H1 (cell line): ENCODE results near the gene KRT4. TPM values are rescaled to one million over a fixed set of nuclear protein-coding genes. Genes with fewer than 3 reads are reported as not detected.
A peak's percentile ranks its signal among the peaks of the same experiment; 100 is the strongest.

ENCODE experiments used
- CTCF ChIA-PET: fragments of 300-600 bp; sonication (Branson Sonifier 250); formaldehyde crosslinking; loops from one replicate; lab custom pipeline; 2021; ENCODE audit not compliant: partially characterized antibody; lab: Charles Lee
- POLR2A ChIA-PET: fragments of 300-600 bp; sonication (Branson Sonifier 250); formaldehyde crosslinking; loops from one replicate; lab custom pipeline; 2021; ENCODE audit warnings: inconsistent platforms; ENCODE audit not compliant: partially characterized antibody; lab: Charles Lee
- DNase-seq, 2 experiments: peaks; one replicate each; pipeline versions ENCODE4 v3.0.0 to v3.0.0-alpha.2; 2010 to 2022; ENCODE audit warnings: low spot score in 2 of 2, low read depth in 1 of 2, mixed read lengths in 1 of 2
- FAIRE-seq: peaks from 2 replicates; lab custom pipeline; 2011; peaks lifted over from hg19 to GRCh38; lab: Jason Lieb, UNC
- H2AFZ ChIP-seq: 2 replicates; pipeline ENCODE4 v1.8.1; 2012; ENCODE audit warnings: low read length, inconsistent platforms
- H2AK5ac ChIP-seq: 2 replicates; pipeline ENCODE4 v1.6.1; 2013; ENCODE audit warnings: low read depth, low read length
- H2BK120ac ChIP-seq: replicated peaks from 2 replicates; pipeline ENCODE3; 2013; ENCODE audit warnings: low read depth, low read length, inconsistent platforms
- H2BK12ac ChIP-seq: 2 replicates; pipeline ENCODE4 v1.6.1; 2013; ENCODE audit warnings: low read depth, low read length
- H2BK15ac ChIP-seq: 2 replicates; pipeline ENCODE4 v1.6.1; 2013; ENCODE audit warnings: low read length
- H2BK20ac ChIP-seq: 2 replicates; pipeline ENCODE4 v1.6.1; 2013; ENCODE audit warnings: low read length
- H2BK5ac ChIP-seq: 2 replicates; pipeline ENCODE4 v1.6.1; 2013; ENCODE audit warnings: low read depth, low read length
- H3K14ac ChIP-seq: 2 replicates; pipeline ENCODE4 v1.6.1; 2013; ENCODE audit warnings: inconsistent platforms; ENCODE audit not compliant: insufficient read length
- H3K18ac ChIP-seq: 2 replicates; pipeline ENCODE4 v1.6.1; 2013; ENCODE audit warnings: low read length; ENCODE audit errors: extremely low read depth
- H3K23ac ChIP-seq: 2 replicates; pipeline ENCODE4 v1.6.1; 2013; ENCODE audit warnings: inconsistent platforms; ENCODE audit not compliant: insufficient read length
- H3K23me2 ChIP-seq: 2 replicates; pipeline ENCODE4 v1.6.1; 2013; ENCODE audit warnings: low read depth, low read length
- H3K27ac ChIP-seq: 2 replicates; pipeline ENCODE4 v1.6.1; 2011; ENCODE audit warnings: low read depth, low read length, inconsistent platforms
- H3K27me3 ChIP-seq, 4 experiments: replicated peaks in 1 of 4; 1 replicate in 1 of 4; 2 replicates in 3 of 4; pipeline versions ENCODE4 v1.6.1 to v1.8.1; 2011 to 2013; ENCODE audit warnings: low read length in 3 of 4, mild to moderate bottlenecking in 3 of 4, inconsistent platforms in 2 of 4, mixed read lengths in 2 of 4, moderate library complexity in 1 of 4; ENCODE audit not compliant: control insufficient read depth in 3 of 4, insufficient read depth in 3 of 4; ENCODE audit errors: extremely low read depth in 1 of 4
- H3K36me3 ChIP-seq, 4 experiments: 2 replicates each; pipeline versions ENCODE4 v1.6.1 to v1.8.1; 2011 to 2013; ENCODE audit warnings: mild to moderate bottlenecking in 4 of 4, low read length in 3 of 4, moderate library complexity in 2 of 4, control low read depth in 1 of 4, inconsistent platforms in 1 of 4; ENCODE audit not compliant: insufficient read depth in 4 of 4, control insufficient read depth in 2 of 4
- H3K4ac ChIP-seq: replicated peaks from 2 replicates; pipeline ENCODE3; 2013; ENCODE audit warnings: low read length, low read depth, mixed read lengths, inconsistent platforms; ENCODE audit not compliant: insufficient read length
- H3K4me1 ChIP-seq, 4 experiments: replicated peaks in 1 of 4; 1 replicate in 1 of 4; 2 replicates in 3 of 4; pipeline versions ENCODE4 v1.6.1 to v1.8.1; 2011 to 2013; ENCODE audit warnings: low read length in 3 of 4, inconsistent platforms in 2 of 4, mixed read lengths in 1 of 4; ENCODE audit not compliant: insufficient read depth in 4 of 4, control insufficient read depth in 3 of 4
- H3K4me2 ChIP-seq, 2 experiments: 2 replicates each; pipeline versions ENCODE4 v1.6.1 to v1.8.1; 2011 to 2013; ENCODE audit warnings: low read depth in 2 of 2, low read length in 2 of 2, control low read depth in 1 of 2, inconsistent platforms in 1 of 2, mild to moderate bottlenecking in 1 of 2; ENCODE audit not compliant: insufficient read depth in 1 of 2
- H3K4me3 ChIP-seq, 4 experiments: fragments of 200-600, 300-600 bp in 1 of 4; sonication (generic), shearing (Covaris generic), sonication (Bioruptor Twin) in 1 of 4; 2 replicates each; pipeline versions ENCODE4 v1.5.1 to v1.8.1; 2011 to 2016; ENCODE audit warnings: low read length in 4 of 4, low read depth in 3 of 4, control low read depth in 2 of 4, inconsistent platforms in 2 of 4, mild to moderate bottlenecking in 2 of 4, mixed read lengths in 1 of 4, moderate library complexity in 1 of 4; ENCODE audit not compliant: insufficient read depth in 2 of 4; ENCODE audit errors: extremely low read depth in 1 of 4
- H3K56ac ChIP-seq: replicated peaks from 2 replicates; pipeline ENCODE3; 2013; ENCODE audit warnings: low read depth, mild to moderate bottlenecking, mixed read lengths, low read length, inconsistent platforms; ENCODE audit not compliant: insufficient read length
- H3K79me1 ChIP-seq: 2 replicates; pipeline ENCODE4 v1.6.1; 2013; ENCODE audit warnings: low read depth, low read length, control low read depth
- H3K79me2 ChIP-seq, 2 experiments: 2 replicates each; pipeline versions ENCODE4 v1.6.1 to v1.8.1; 2012 to 2013; ENCODE audit warnings: low read length in 2 of 2, mild to moderate bottlenecking in 2 of 2, inconsistent platforms in 1 of 2; ENCODE audit not compliant: insufficient read depth in 2 of 2, control insufficient read depth in 1 of 2
- H3K9ac ChIP-seq, 4 experiments: replicated peaks in 1 of 4; 1 replicate in 1 of 4; 2 replicates in 3 of 4; pipeline versions ENCODE4 v1.6.1 to v1.8.1; 2011 to 2013; ENCODE audit warnings: low read depth in 3 of 4, low read length in 3 of 4, control low read depth in 2 of 4, mild to moderate bottlenecking in 2 of 4, moderate library complexity in 2 of 4, inconsistent platforms in 1 of 4; ENCODE audit errors: extremely low read depth in 1 of 4
- H3K9me3 ChIP-seq, 2 experiments: 2 replicates each; pipeline versions ENCODE4 v1.6.1 to v1.8.1; 2012 to 2013; ENCODE audit warnings: mild to moderate bottlenecking in 2 of 2, moderate library complexity in 2 of 2, control low read depth in 1 of 2, inconsistent platforms in 1 of 2, low read depth in 1 of 2, low read length in 1 of 2, mixed read lengths in 1 of 2; ENCODE audit not compliant: insufficient read depth in 2 of 2
- H4K20me1 ChIP-seq, 2 experiments: replicated peaks in 1 of 2; 2 replicates each; pipeline versions ENCODE3 to v1.8.1; 2011 to 2013; ENCODE audit warnings: inconsistent platforms in 2 of 2, low read length in 2 of 2, mild to moderate bottlenecking in 1 of 2; ENCODE audit not compliant: insufficient read depth in 2 of 2, control insufficient read depth in 1 of 2
- H4K5ac ChIP-seq: 2 replicates; pipeline ENCODE4 v1.6.1; 2013; ENCODE audit warnings: low read length, low read depth, mixed read lengths, inconsistent platforms; ENCODE audit not compliant: insufficient read length
- H4K8ac ChIP-seq: 2 replicates; pipeline ENCODE4 v1.8.0; 2013; ENCODE audit warnings: mild to moderate bottlenecking, moderate library complexity, low read length, inconsistent platforms; ENCODE audit not compliant: insufficient read depth; ENCODE audit errors: extremely low read depth
- H4K91ac ChIP-seq: replicated peaks from 2 replicates; pipeline ENCODE3; 2013; ENCODE audit warnings: low read length, mixed read lengths, inconsistent platforms; ENCODE audit not compliant: insufficient read length
- KDM1A ChIP-seq: fragments of 200-600, 300-600 bp; sonication (generic); IDR thresholded peaks from 2 replicates; pipeline ENCODE4 v1.7.1; 2016; ENCODE audit warnings: mild to moderate bottlenecking, low read length, borderline replicate concordance
- KDM4A ChIP-seq: IDR thresholded peaks from one replicate; pipeline ENCODE4 v1.7.1; 2012; ENCODE audit warnings: low read depth, mild to moderate bottlenecking, moderate library complexity, low read length, inconsistent platforms; ENCODE audit not compliant: severe bottlenecking
- SP1 ChIP-seq: IDR thresholded peaks from 2 replicates; pipeline ENCODE4 v1.6.1; 2011; ENCODE audit warnings: low read depth, low read length
- WGBS, 2 experiments: shearing (Covaris generic) in 1 of 2; methylation state at CpG; one replicate each; pipeline versions ENCODE4 v1.1.6 to v1.1.7; 2013 to 2015; ENCODE audit warnings: low lambda C conversion rate in 2 of 2, mixed read lengths in 2 of 2, inconsistent platforms in 1 of 2, low coverage in 1 of 2, missing lambda C conversion rate in 1 of 2; ENCODE audit not compliant: insufficient replicate concordance in 2 of 2, insufficient coverage in 1 of 2, insufficient read length in 1 of 2; ENCODE audit errors: extremely low coverage in 1 of 2, missing lambda C conversion rate in 1 of 2; 5-methylcytosine and 5-hydroxymethylcytosine counted together
- polyA plus RNA-seq, 7 experiments: library from polyadenylated mRNA; depleted of rRNA in 3 of 7; stranded (reverse) in 5 of 7; unstranded in 2 of 7; fragments of >200 nt in 5 of 7; fragments of 200-250 nt in 2 of 7; gene quantifications; 1 replicate in 5 of 7; 2 replicates in 1 of 7; 4 replicates in 1 of 7; pipeline versions ENCODE4 v1.2.1 to v1.2.3, GENCODE V29; 2011 to 2013; ENCODE audit warnings: missing spikeins in 2 of 7, mixed read lengths in 2 of 7
- total RNA-seq: library from RNA; stranded (reverse); fragmentation: NEBNext Ultra II Directional; extraction: Animal tissue kit (Norgen Biotek cat#: 25700); gene quantifications from 2 replicates; pipeline ENCODE4 v1.2.1, GENCODE V29; 2021

Gene KRT4
- total and polyA plus RNA-seq, 2 of the 8 experiments (the other 6 are each of a cell fraction or from before 2014, with no cell fraction given), result not detected

GRCh38 chr12:52822771-52823510 lies 9.0 kb upstream of the KRT4 start:
- Histone ChIP-seq H3K4me2 (no peak overlapping the region), H2AFZ (no peak overlapping the region), H2AK5ac (no peak overlapping the region), H4K91ac (no peak overlapping the region), H3K4ac (no peak overlapping the region), H3K36me3 (no peaks in the 10 kb centered on the region), H2BK20ac (no peak overlapping the region), H2BK120ac (no peak overlapping the region), H3K9me3 (no peaks in the 10 kb centered on the region), H3K4me1 (no peaks in the 10 kb centered on the region; a peak in 2 of 7 replicates), H4K20me1 (no peaks in the 10 kb centered on the region), H2BK5ac (no peak overlapping the region), H3K4me3 (no peak overlapping the region), H4K5ac (no peak overlapping the region), H3K79me2 (no peaks in the 10 kb centered on the region), H3K14ac (no peak overlapping the region), H3K27ac (no peak overlapping the region), H3K18ac (no peak overlapping the region), H2BK15ac (no peak overlapping the region), H3K9ac (no peak overlapping the region), H3K23ac (no peak overlapping the region), H3K27me3 (0 out of 7 replicates have a peak, but pooled peaks cover 0 to 2% (median 0%) of the 10 kb centered on the region in 4 experiments), H3K79me1 (no peaks in the 10 kb centered on the region), H2BK12ac (no peak overlapping the region), H3K23me2 (no peaks in the 10 kb centered on the region), H4K8ac (no peak overlapping the region), H3K56ac (no peak overlapping the region)
- DNase-seq (no peak), FAIRE-seq (no peak)
- ChIA-PET CTCF (interaction anchor here (0.6 to 1.8 kb wide), 10 partner anchors 9 to 1974 kb away, joined by 3 to 8 read pairs (median 3); no protein-coding TSS in a partner anchor), POLR2A (interaction anchor here (0.6 to 0.7 kb wide), 2 partner anchors 15 to 144 kb away, joined by 3 to 5 read pairs; no protein-coding TSS in a partner anchor)
- TF ChIP-seq KDM1A (peak; percentile 54; the same call in 1 of the 2 replicates), SP1 (no peak), KDM4A (no peak)
- 86% methylated on average over 11 of the region's 16 CpGs; no CpG with 5 or more reads in 1 of the 2 experiments for WGBS, 2 experiments
